ENCODE data around the gene HOXA9. TPM values are rescaled to one million over a fixed set of nuclear protein-coding genes. Genes with fewer than 3 reads are reported as not detected.

HOXA9 gene
- total RNA-seq, 1 experiment from 2014 or later: 6.9 TPM

GRCh38 chr7:27209933-27210440 lies 44.6 kb upstream of the HOXA9 start:
- POLR2A ChIA-PET: no interaction called here
- H3K27me3 Mint-ChIP-seq (ENCODE audit: insufficient read depth, unreplicated experiment): peaks cover 22% of the 10 kb centered on the region
- intact Hi-C loops (cut with micrococcal nuclease): loop anchor here (1.0 kb wide), 1 partner anchor 366 kb away; no protein-coding TSS in a partner anchor

GRCh38 chr7:27208998-27209397 lies 43.7 kb upstream of the HOXA9 start:
- no TSS peak for BruUV-seq (replicated peaks)

More at GRCh38 chr7:27209933-27210440, 44.6 kb upstream of the HOXA9 start:
- no peaks in the 10 kb centered on the region for H3K36me3 Mint-ChIP-seq (ENCODE audit: insufficient read depth, unreplicated experiment)
- no peaks in the 10 kb centered on the region for H3K4me1 Mint-ChIP-seq (ENCODE audit: insufficient read depth, unreplicated experiment)
- CTCF ChIA-PET: interaction anchor here (0.6 to 6.5 kb wide), 31 partner anchors 9 to 791 kb away, joined by 3 to 71 read pairs (median 4); no protein-coding TSS in a partner anchor
- BruUV-seq (replicated peaks): no TSS peak
- no peak overlapping the region for H3K4me3 Mint-ChIP-seq (ENCODE audit: unreplicated experiment)
- TF ChIP-seq CTCF (IDR thresholded peaks at IDR 0.05; ENCODE audit: unreplicated experiment): no peak
- no peaks in the 10 kb centered on the region for H3K9me3 Mint-ChIP-seq (ENCODE audit: unreplicated experiment)
- H3K27ac Mint-ChIP-seq (ENCODE audit: low read depth, unreplicated experiment): no peak overlapping the region
- DNase-seq (ENCODE audit: unreplicated experiment): no peak

GRCh38 chr7:27207348-27207985 lies 42.1 kb upstream of the HOXA9 start:
- Mint-ChIP-seq H3K4me1 (ENCODE audit: insufficient read depth, unreplicated experiment) (no peaks in the 10 kb centered on the region), H3K9me3 (ENCODE audit: unreplicated experiment) (no peaks in the 10 kb centered on the region), H3K27me3 (ENCODE audit: insufficient read depth, unreplicated experiment) (peaks cover 30% of the 10 kb centered on the region), H3K36me3 (ENCODE audit: insufficient read depth, unreplicated experiment) (no peaks in the 10 kb centered on the region), H3K27ac (ENCODE audit: low read depth, unreplicated experiment) (no peak overlapping the region), H3K4me3 (ENCODE audit: unreplicated experiment) (no peak overlapping the region)
- intact Hi-C loops (cut with micrococcal nuclease): no loop called here
- TF ChIP-seq CTCF (IDR thresholded peaks at IDR 0.05; ENCODE audit: unreplicated experiment): no peak
- ChIA-PET CTCF (interaction anchor here (1.0 to 6.5 kb wide), 6 partner anchors 9 to 887 kb away, joined by 3 to 71 read pairs (median 4); no protein-coding TSS in a partner anchor), POLR2A (interaction anchor here (0.7 to 1.0 kb wide), 2 partner anchors 10 to 13 kb away, joined by 3 read pairs; no protein-coding TSS in a partner anchor)
- BruUV-seq (replicated peaks): no TSS peak
- no peak for DNase-seq (ENCODE audit: unreplicated experiment)

More at GRCh38 chr7:27208998-27209397, 43.7 kb upstream of the HOXA9 start:
- Mint-ChIP-seq H3K9me3 (ENCODE audit: unreplicated experiment) (no peaks in the 10 kb centered on the region), H3K4me3 (ENCODE audit: unreplicated experiment) (no peak overlapping the region), H3K4me1 (ENCODE audit: insufficient read depth, unreplicated experiment) (no peaks in the 10 kb centered on the region), H3K27me3 (ENCODE audit: insufficient read depth, unreplicated experiment) (peaks cover 22% of the 10 kb centered on the region), H3K27ac (ENCODE audit: low read depth, unreplicated experiment) (no peak overlapping the region), H3K36me3 (ENCODE audit: insufficient read depth, unreplicated experiment) (no peaks in the 10 kb centered on the region)
- POLR2A ChIA-PET: interaction anchor here (0.6 to 1.0 kb wide), 2 partner anchors 184 to 399 kb away, joined by 3 read pairs; no protein-coding TSS in a partner anchor
- intact Hi-C loops (cut with micrococcal nuclease): no loop called here
- CTCF ChIA-PET: interaction anchor here (0.7 to 6.5 kb wide), 17 partner anchors 8 to 776 kb away, joined by 3 to 71 read pairs (median 4); no protein-coding TSS in a partner anchor
- DNase-seq (ENCODE audit: unreplicated experiment): no peak
- TF ChIP-seq CTCF (IDR thresholded peaks at IDR 0.05; ENCODE audit: unreplicated experiment): no peak
